Gastroesophageal sphincter (tissue), 3 donors: Measurements from ENCODE around the gene TMPRSS11D.

ENCODE experiments used
- CTCF ChIP-seq, 4 experiments: fragments of 200-600 bp in 2 of 4; fragments of 450-650 bp in 2 of 4; sonication (generic) in 1 of 4; IDR thresholded peaks; one replicate each; pipeline ENCODE4 v1.5.1; 2017 to 2019; ENCODE audit warnings: antibody characterized with exemption in 4 of 4, mild to moderate bottlenecking in 2 of 4, moderate library complexity in 2 of 4
- POLR2AphosphoS5 ChIP-seq: sonication (generic); formaldehyde crosslinking; IDR thresholded peaks from one replicate; pipeline ENCODE4 v1.6.1; 2017; ENCODE audit warnings: antibody characterized with exemption

GRCh38 chr4:67894659-67895058, 10.9 kb upstream of the TMPRSS11D start:
- TF ChIP-seq POLR2AphosphoS5 (no peak), CTCF (IDR thresholded peaks at IDR 0.05) (no peak)
